OCI-M2 (cell line): ENCODE measurements around the gene CYSRT1.
"Not testable (repeated sequence)": the region's sequence is repeated elsewhere in the genome, so short reads cannot be mapped to it uniquely, and the experiment has no call there.

Source experiments
- DNase-seq: peaks from one replicate; lab custom pipeline; 2025; ENCODE audit not compliant: unreplicated experiment; lab: John Stamatoyannopoulos, UW

CYSRT1 gene

GRCh38 chr9:137247916-137248175 is 22.9 kb downstream of the CYSRT1 start:
- no peak for DNase-seq

DNA sequence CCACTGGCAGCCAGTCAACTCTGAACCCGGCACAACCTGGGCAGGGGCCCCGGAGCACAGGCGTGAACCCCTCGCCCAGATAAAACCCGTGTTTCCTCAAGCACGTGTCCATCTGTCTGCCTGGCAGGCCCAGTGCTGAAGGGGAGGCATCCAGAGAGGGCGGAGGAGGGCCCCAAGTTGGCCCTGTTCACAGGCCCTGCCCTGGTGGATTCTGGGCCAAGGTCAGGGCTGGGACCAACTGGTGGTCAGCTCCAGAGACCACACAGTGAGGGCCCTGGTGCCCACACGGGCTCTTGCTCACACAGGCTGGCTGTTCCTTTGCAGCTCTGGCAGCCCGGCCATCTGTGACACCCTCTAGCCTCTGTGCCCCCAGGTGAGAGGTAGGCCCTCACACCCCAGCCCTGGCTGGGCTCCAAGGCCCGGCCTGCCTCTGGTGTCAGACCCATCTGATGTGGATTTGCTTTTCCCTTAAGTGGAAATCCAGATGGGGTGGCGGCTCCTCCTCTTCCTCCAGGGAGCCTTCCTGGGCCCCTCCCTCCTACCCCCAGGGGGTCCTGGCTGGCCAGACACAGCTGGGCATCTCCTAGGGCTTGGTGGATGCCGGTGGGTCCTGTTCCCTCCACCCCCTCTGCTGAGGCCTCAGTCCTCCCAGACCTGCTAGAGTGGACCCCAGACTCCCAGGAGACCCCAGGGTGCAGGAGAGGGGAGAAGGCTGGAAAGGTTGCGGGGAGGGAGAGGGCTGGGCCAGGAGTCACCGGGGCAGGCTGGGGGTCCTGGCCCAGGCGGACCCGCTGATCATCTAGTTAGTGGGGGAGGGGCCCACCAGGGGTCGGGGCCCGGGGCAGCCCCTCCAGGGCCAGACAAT is 25.6 kb downstream of the CYSRT1 start:
- DNase-seq = no peak

DNA sequence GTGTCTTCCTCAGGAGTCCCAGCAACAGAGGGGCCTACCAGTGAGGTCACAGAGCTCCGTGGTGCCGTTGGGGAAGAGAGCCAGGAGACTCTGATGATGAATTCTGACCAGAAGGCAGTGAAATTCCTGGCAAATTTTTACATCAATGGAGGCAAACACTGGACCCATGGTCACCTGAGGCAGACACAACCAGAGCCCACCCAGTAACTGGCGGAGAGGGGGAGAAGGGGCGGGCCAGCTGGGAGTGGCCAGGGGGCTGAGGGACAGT is 26.2 kb downstream of the CYSRT1 start, which contains the start of gene STPG3:
Gene STPG3 (plus strand): TSS at position 93 of the 268 bp plus-strand sequence. CDS start 1 bp downstream, at position 94.
- no peak for DNase-seq

DNA sequence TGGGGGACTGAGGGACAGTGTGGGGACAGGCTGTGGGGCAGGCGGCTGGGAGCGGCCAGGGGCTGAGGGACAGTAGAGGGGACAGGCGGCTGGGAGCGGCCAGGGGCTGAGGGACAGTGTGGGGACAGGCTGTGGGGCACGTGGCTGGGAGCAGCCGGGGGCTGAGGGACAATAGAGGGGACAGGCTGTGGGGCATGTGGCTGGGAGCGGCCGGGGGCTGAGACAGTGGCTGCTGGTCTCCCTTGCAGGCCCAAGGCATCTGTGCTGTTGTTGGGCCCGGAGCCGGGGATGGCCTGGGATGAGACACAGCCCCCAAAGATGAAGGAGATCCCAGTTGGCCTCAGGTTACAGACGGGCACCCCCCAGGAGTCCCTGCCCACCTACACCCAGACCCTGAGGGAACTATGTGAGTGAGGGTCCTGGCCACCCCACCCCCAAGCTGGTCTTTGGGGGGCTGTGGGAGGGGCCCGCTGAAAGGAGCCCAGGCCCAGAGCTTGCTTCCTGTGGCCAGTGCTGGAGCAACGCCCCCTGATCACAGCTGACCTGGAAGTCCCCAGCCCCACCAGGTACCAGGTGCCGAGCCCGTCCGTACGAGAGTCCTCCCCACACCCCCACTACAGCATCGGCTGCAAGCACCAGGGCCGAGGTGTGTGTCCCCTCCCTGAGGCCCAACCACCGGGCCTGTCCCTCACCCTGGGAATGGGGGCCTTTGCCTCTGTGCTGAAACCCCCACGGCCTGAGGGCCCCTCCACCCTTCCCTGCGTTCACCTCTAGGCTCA is 26.7 kb downstream of the CYSRT1 start:
- no peak for DNase-seq

DNA sequence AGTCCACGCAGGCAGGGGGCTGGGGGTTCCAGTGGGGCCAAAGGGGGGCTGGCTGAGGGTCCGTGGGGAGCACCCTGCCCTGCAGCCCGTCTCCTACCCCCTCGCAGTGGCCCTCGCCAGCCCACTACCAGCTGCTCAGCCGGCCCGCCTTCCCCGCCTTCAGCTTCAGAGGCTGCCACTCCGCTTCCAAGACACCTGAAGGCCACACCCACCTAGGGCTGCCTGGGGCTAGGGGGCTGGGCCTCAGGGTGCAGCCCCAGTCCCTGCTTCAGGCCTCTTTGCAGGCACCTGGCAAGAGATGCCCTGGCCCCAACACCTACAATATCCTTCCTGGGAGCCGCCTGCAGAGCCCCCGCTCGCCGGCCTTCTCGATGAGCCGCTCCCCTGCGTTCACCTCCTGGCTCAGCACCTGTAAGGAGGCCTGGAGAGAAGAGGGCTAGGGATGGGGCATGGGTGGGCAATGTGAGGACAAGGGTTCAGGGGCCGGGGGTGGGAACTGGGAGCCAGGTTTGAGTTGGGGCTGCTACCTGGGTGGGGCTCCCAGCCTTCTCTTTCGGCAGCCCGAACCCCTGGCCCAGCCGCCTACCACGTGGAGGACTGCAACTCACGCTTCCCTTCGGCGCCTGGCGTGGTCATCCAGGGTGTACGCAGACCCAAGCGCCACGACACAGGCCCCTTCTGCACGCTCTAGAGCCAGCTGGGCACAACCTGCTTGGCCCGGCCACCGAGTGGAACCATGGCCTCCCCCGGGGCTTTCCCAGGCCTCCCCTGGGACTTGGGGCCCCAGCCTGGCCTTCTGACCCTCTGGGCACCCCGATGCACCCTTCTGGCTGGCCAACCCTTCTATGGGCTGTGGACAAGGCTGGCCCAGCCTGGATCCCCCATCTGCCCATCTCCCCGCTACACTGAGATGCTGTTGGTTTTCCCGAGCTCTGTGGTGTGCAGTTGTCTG is 27.9 kb downstream of the CYSRT1 start:
- no peak for DNase-seq

- DNase-seq = no peak
These were observed 29.0 kb downstream of the CYSRT1 start for GRCh38 chr9:137253717-137254623.

DNA sequence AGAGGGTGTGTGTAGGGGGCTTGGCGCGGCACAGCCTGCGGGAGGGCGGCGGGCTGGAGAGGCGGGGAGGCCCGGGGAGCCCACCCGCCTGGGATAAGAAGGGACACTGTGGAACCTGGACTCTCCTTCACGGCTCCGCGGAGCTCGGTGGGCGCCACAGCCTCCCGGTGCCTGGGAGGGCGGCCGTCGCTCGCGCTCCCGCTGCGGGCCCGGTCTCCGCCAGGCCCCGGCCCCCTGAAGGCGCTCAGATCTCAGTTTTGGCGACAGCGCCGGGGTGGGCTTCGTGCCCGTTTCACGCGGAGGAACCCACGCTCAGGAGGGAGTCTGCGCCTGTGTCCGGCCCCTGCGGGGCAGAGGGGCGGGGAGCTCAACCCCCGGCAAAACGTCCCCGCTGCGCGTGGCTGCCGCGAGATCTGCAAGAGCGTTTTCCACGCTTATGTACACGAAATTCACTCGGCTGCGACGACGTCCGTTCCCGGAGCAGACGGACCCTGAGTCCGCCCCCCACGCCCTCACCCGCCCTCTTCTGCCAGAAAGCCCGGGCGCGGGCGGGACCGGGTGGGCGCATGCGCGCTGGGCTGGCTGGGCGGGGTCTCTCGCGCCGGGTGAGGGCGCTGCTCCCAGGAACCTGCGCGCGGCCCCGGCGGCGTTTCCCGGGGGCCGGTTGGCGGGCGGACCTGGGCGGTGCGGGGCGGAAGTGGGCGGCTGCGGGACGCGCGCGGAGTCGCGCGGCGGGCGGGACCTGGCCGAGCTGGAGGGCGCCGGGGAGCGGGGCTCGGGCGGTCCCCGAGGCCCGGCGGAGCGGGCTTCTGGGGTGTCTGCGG is 29.9 kb downstream of the CYSRT1 start, which contains the start of gene NELFB:
Gene NELFB (plus strand): TSS at position 704 of the 824 bp plus-strand sequence.
- peak; percentile 21 for DNase-seq

DNA sequence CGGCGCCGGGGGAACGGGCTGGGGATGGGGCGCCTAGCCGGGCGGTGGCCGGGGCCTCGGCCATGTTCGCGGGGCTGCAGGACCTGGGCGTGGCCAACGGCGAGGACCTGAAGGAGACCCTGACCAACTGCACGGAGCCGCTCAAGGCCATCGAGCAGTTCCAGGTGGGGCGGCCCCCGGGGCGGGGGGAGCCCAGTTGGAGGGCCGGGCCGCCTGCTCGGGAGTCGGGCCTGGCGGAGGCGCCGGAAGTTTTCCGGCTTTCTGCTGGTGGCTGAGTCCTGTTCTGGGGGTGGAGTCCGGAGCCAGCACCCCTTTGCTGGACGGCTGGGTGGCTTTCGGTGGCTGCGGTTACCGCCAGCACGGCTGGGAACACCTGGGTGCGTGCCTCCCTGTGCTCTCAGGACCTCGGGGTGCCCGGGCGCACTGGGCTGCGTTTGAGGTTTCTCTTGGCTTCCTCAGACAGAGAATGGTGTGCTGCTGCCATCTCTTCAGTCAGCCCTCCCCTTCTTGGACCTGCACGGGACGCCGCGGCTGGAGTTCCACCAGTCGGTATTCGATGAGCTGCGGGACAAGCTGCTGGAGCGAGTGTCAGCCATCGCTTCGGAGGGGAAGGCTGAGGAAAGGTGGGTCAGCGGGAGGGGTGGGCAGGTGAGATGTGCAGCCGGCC is 30.6 kb downstream of the CYSRT1 start:
- DNase-seq = no peak

- DNase-seq = no peak
These were observed 31.4 kb downstream of the CYSRT1 start for GRCh38 chr9:137256362-137256761.

DNA sequence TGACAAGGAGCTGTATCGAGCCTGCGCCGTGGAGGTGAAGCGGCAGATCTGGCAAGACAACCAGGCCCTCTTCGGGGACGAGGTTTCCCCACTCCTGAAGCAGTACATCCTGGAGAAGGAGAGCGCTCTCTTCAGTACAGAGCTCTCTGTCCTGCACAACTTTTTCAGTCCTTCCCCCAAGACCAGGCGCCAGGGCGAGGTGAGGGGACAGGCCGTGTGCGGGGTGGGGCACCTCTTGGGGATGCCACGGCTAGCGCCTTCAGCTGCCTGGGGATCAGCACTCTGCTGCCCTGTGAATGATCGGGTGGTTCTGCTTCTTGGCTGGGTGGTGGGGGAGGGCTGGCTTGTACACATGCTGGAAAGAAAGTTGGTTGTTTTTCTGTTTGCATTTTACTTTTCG is 31.9 kb downstream of the CYSRT1 start:
- no peak for DNase-seq

DNA sequence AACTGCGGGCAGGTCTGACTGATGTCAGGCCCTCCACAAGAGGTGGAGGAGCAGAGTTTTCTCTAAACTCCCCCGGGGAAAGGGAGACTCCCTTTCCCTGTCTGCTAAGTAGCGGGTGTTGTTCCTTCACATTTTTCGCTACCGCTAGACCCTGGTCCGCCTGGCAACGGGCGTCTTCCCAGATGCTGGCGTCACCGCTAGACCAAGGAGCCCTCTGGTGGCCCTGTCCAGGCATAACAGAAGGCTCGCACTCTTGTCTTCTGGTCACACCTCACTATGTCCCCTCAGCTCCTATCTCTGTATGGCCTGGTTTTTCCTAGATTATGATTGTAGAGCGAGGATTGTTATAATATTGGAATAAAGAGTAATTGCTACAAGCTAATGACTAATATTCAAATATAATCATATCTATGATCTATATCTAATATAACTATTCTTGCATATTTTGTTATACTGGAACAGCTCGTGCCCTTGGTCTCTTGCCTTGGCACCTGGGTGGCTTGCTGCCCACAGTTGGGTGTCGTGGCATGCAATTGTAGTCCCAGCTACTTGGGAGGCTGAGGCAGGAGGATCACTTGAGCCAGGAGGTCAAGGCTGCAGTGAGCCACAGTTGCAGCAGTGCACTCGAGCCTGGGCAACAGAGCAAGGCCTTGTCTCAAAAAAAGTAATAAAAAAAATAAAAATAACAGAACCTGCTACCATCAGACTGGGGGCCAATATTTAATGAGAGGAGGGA is 37.4 kb downstream of the CYSRT1 start:
- DNase-seq = not testable (repeated sequence)

GRCh38 chr9:137262909-137263285 is 37.9 kb downstream of the CYSRT1 start:
- DNase-seq = no peak

DNA sequence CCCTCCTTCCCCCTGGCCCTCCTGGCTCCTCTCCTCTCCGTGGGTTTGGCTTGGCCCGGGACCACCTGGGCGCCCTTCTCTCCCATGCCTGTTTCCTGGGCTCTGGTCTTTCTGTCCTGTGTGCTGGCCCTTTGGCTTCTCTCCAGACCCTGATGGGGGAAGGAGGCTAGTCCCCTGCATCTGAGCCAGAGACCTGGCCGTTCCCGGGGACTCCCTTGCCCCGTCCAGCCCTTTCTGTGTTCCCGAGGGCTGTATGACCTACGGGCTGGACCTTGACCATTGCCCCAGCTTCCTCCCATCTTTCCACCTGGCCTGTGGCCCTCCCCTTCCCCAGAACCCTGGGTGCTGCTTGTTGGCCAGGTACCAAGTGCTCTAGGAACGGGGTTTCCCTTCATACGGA is 38.5 kb downstream of the CYSRT1 start:
- no peak for DNase-seq

- DNase-seq = no peak
These were observed 39.1 kb downstream of the CYSRT1 start for GRCh38 chr9:137264067-137264466.

- no peak for DNase-seq
These were observed 40.7 kb downstream of the CYSRT1 start for GRCh38 chr9:137265496-137266161.

DNA sequence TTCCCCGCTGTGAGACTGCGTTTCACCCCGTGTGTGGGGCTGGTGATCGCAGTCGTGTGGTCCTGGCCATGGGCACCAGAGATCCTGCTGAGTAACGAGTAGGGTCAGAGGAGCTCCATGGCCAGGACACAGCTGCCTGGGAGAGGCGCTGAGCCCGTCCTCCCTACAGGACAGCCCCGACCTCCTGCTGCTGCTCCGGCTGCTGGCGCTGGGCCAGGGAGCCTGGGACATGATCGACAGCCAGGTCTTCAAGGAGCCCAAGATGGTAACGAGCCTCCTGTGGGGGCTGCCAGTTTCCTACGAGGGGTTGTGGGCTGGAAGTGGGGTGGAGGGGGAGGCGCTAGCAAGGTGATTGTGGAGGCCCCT is 41.2 kb downstream of the CYSRT1 start:
- no peak for DNase-seq

GRCh38 chr9:137266585-137267453 is 41.8 kb downstream of the CYSRT1 start:
- no peak for DNase-seq
